Keratinocyte (primary cell): ENCODE measurements around the gene FHL3. TPM values are rescaled to one million over a fixed set of nuclear protein-coding genes. Genes with fewer than 3 reads are reported as not detected.

ENCODE experiments used
- DNase-seq: peaks from one replicate; pipeline ENCODE4 v3.0.0-alpha.2; 2011; ENCODE audit warnings: low read depth, missing footprints, low spot score
- FAIRE-seq: peaks from 2 replicates; lab custom pipeline; 2011; peaks lifted over from hg19 to GRCh38; lab: Jason Lieb, UNC
- H2AFZ ChIP-seq: 2 replicates; pipeline ENCODE4 v1.6.0; 2012; ENCODE audit warnings: low read length, control low read depth, inconsistent platforms; ENCODE audit not compliant: control insufficient read depth
- H3K27ac ChIP-seq: 2 replicates; pipeline ENCODE4 v1.5.1; 2011; ENCODE audit warnings: low read length; ENCODE audit not compliant: control insufficient read depth, insufficient read depth
- H3K27me3 ChIP-seq: 3 replicates; pipeline ENCODE4 v1.6.0; 2011; ENCODE audit warnings: low read length; ENCODE audit not compliant: control insufficient read depth, insufficient read depth; ENCODE audit errors: extremely low read depth
- H3K36me3 ChIP-seq, 2 experiments: 2 replicates in 1 of 2; 3 replicates in 1 of 2; pipeline ENCODE4 v1.5.1; 2011; ENCODE audit warnings: low read length in 2 of 2, mild to moderate bottlenecking in 1 of 2; ENCODE audit not compliant: control insufficient read depth in 2 of 2, insufficient read depth in 2 of 2; ENCODE audit errors: extremely low read depth in 1 of 2
- H3K4me1 ChIP-seq: 3 replicates; pipeline ENCODE4 v1.5.1; 2011; ENCODE audit warnings: low read length; ENCODE audit not compliant: control insufficient read depth, insufficient read depth; ENCODE audit errors: extremely low read depth
- H3K4me2 ChIP-seq: 3 replicates; pipeline ENCODE4 v1.6.0; 2011; ENCODE audit warnings: low read depth, low read length; ENCODE audit not compliant: control insufficient read depth, insufficient read depth; ENCODE audit errors: extremely low read depth
- H3K4me3 ChIP-seq, 3 experiments: fragments of 200-600 bp in 1 of 3; sonication (generic) in 1 of 3; 2 replicates in 2 of 3; 3 replicates in 1 of 3; pipeline ENCODE4 v1.5.1; 2011 to 2016; ENCODE audit warnings: low read length in 3 of 3, mild to moderate bottlenecking in 3 of 3, control low read depth in 2 of 3, inconsistent platforms in 1 of 3, low read depth in 1 of 3, mixed read lengths in 1 of 3, mixed run types in 1 of 3, moderate library complexity in 1 of 3; ENCODE audit not compliant: control insufficient read depth in 2 of 3, insufficient read depth in 2 of 3; ENCODE audit errors: extremely low read depth in 1 of 3
- H3K79me2 ChIP-seq: 2 replicates; pipeline ENCODE4 v1.6.0; 2012; ENCODE audit warnings: low read length; ENCODE audit not compliant: control insufficient read depth, insufficient read depth
- H3K9ac ChIP-seq: 3 replicates; pipeline ENCODE4 v1.6.0; 2011; ENCODE audit warnings: low read length; ENCODE audit not compliant: control insufficient read depth, insufficient read depth; ENCODE audit errors: extremely low read depth
- H3K9me1 ChIP-seq: 3 replicates; pipeline ENCODE4 v1.6.0; 2011; ENCODE audit warnings: low read length; ENCODE audit not compliant: control insufficient read depth, insufficient read depth; ENCODE audit errors: extremely low read depth
- H3K9me3 ChIP-seq: 2 replicates; pipeline ENCODE4 v1.5.1; 2012; ENCODE audit warnings: low read depth, low read length; ENCODE audit not compliant: control insufficient read depth
- H4K20me1 ChIP-seq: 3 replicates; pipeline ENCODE4 v1.6.0; 2011; ENCODE audit warnings: low read length; ENCODE audit not compliant: control insufficient read depth, insufficient read depth; ENCODE audit errors: extremely low read depth
- EZH2 ChIP-seq: IDR thresholded peaks from one replicate; pipeline ENCODE4 v1.6.1; 2012; ENCODE audit warnings: inconsistent platforms, mild to moderate bottlenecking, low read length, moderate library complexity
- dilution Hi-C: fragments of 300-500 bp; cut with MboI; formaldehyde crosslinking; loops from one replicate; pipeline ENCODE4 v1.7.0; 2020; ENCODE audit warnings: low sequenced_read_pairs; ENCODE audit not compliant: extremely low pct_ligation_motif_present
- polyA plus RNA-seq, 5 experiments: library from polyadenylated mRNA; depleted of rRNA in 3 of 5; stranded (reverse) in 3 of 5; stranded (forward) in 1 of 5; unstranded in 1 of 5; fragments of >200 nt; gene quantifications; 1 replicate in 1 of 5; 2 replicates in 3 of 5; 3 replicates in 1 of 5; pipeline versions ENCODE4 v1.2.1 to v1.2.3, GENCODE V29; 2011 to 2012; ENCODE audit warnings: missing spikeins in 2 of 5, low read depth in 1 of 5, low replicate concordance in 1 of 5
- TF ChIP-seq, protein P1 (sequence below), 3 experiments: IDR thresholded peaks in 1 of 3; conservative IDR thresholded peaks in 1 of 3; optimal IDR thresholded peaks in 1 of 3; 2 replicates in 2 of 3; 3 replicates in 1 of 3; pipeline versions ENCODE3 to v1.5.1; 2011; ENCODE audit warnings: low read length in 3 of 3, mild to moderate bottlenecking in 3 of 3, moderate library complexity in 2 of 3, control low read depth in 1 of 3, inconsistent platforms in 1 of 3; ENCODE audit not compliant: insufficient read depth in 2 of 3; ENCODE audit errors: extremely low read depth in 1 of 3

Gene FHL3
- polyA plus RNA-seq, 1 donor (not counting 4 experiments of a cell fraction or from before 2014, with no cell fraction given): 5.1 TPM

DNA sequence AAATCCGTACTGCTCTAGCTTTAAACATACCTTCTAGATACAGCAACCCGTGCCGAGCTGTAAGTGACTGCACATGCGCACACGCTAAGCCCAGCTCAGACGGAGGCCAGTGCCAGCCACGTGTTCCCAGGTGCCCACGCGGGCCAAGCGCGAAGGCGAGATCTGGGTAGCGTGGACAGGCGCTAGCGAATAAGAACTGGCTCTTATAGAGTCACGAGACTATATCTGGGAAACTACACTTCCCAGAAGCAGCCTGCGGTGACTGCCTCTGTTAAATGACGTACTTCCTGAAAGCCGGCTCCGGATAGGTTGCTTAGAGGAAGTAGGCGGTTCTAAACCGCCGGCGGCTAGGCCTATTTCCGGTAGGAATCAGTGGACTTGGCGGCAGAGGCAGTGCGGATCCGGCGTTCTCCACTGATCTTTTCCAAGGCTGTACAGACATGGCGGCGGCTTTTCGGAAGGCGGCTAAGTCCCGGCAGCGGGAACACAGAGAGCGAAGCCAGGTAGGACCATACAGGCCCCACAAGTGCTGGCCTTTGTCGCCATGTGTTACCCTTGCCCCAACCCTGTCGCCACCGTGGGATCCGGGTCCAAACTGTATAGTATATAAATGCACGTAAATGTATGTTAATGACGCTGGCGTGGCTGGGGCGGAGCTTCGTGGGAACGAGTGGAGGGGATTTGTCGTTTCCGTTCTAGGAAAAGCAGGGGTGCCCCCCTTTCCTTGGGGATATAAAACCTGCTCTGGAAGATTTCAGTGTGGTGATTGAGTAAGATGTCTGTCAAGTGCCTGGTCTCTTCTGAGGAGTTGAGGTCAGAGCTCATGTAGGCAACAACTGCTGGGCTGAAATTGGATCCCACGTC lies 7.3 kb upstream of the FHL3 start, which contains the start of gene UTP11:
TSS of gene UTP11 (plus strand) at position 372 of the 864 bp plus-strand sequence. CDS start at position 441, 69 bp downstream.
- Histone ChIP-seq H3K9me3 (no peaks in the 10 kb centered on the region), H3K4me2 (peak within 1 kb of the TSS; percentile 84), H4K20me1 (no peaks in the 10 kb centered on the region), H2AFZ (peak within 1 kb of the TSS; percentile 90), H3K4me3 (peak within 1 kb of the TSS; percentile 69 to 92 (median 88)), H3K27me3 (no peaks in the 10 kb centered on the region), H3K36me3 (peaks cover 1 to 14% of the 10 kb centered on the region in 2 experiments), H3K9me1 (peaks cover 3% of the 10 kb centered on the region), H3K27ac (peak within 1 kb of the TSS; percentile 92), H3K79me2 (peaks cover 48% of the 10 kb centered on the region), H3K4me1 (peaks cover 35% of the 10 kb centered on the region), H3K9ac (peak within 1 kb of the TSS; percentile 95)
- TF ChIP-seq EZH2: no peak
- TF ChIP-seq, protein P1, sequence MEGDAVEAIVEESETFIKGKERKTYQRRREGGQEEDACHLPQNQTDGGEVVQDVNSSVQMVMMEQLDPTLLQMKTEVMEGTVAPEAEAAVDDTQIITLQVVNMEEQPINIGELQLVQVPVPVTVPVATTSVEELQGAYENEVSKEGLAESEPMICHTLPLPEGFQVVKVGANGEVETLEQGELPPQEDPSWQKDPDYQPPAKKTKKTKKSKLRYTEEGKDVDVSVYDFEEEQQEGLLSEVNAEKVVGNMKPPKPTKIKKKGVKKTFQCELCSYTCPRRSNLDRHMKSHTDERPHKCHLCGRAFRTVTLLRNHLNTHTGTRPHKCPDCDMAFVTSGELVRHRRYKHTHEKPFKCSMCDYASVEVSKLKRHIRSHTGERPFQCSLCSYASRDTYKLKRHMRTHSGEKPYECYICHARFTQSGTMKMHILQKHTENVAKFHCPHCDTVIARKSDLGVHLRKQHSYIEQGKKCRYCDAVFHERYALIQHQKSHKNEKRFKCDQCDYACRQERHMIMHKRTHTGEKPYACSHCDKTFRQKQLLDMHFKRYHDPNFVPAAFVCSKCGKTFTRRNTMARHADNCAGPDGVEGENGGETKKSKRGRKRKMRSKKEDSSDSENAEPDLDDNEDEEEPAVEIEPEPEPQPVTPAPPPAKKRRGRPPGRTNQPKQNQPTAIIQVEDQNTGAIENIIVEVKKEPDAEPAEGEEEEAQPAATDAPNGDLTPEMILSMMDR (optimal IDR thresholded peaks at IDR 0.05 in 1 of 3, IDR thresholded peaks at IDR 0.05 in 1 of 3, conservative IDR thresholded peaks at IDR 0.05 in 1 of 3; ENCODE audit: extremely low read depth in 1 of 3, insufficient read depth in 2 of 3, low read length in 3 of 3): no peak
- peak; percentile 98 for DNase-seq
- dilution Hi-C loops: no loop called here
- peak; percentile 79 for FAIRE-seq

DNA sequence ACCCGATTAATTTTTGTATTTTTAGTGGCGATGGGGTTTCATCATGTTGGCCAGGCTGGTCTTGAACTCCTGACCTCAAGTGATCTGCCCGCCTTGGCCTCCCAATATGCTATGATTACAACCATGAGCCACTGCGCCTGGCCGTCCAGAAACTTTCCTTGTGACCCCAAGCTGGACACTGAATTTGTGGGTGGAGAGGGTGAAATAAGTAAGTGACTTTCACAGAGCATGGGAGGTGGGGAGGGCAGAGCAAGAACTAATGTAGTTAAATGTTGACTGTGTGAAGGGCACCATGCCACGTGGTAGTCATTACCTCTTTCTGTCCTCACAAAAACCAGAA lies 4.5 kb upstream of the FHL3 start:
- Histone ChIP-seq H3K79me2 (peaks cover 23% of the 10 kb centered on the region), H3K36me3 (no peaks in the 10 kb centered on the region), H3K9me3 (no peaks in the 10 kb centered on the region), H2AFZ (no peak overlapping the region), H3K9ac (no peak overlapping the region), H3K4me3 (no peak overlapping the region), H3K4me1 (peaks cover 30% of the 10 kb centered on the region), H3K4me2 (no peak overlapping the region), H3K27me3 (no peaks in the 10 kb centered on the region), H3K27ac (no peak overlapping the region), H3K9me1 (no peaks in the 10 kb centered on the region), H4K20me1 (no peaks in the 10 kb centered on the region)
- TF ChIP-seq, protein P1 (optimal IDR thresholded peaks at IDR 0.05 in 1 of 3, IDR thresholded peaks at IDR 0.05 in 1 of 3, conservative IDR thresholded peaks at IDR 0.05 in 1 of 3; ENCODE audit: extremely low read depth in 1 of 3, insufficient read depth in 2 of 3, low read length in 3 of 3): no peak
- no peak for TF ChIP-seq EZH2
- FAIRE-seq (no peak), DNase-seq (no peak)
- dilution Hi-C loops: no loop called here
